Stimulated activated CD8-positive, alpha-beta memory T cell treated with anti-CD3 and anti-CD28 coated beads, Interleukin-12 subunit alpha, Interleukin-12 subunit beta, amount 100 ng/mL, for 4 hours (primary cell): ENCODE results near the gene SLC9A6.
"Not testable (repeated sequence)": the region's sequence is repeated elsewhere in the genome, so short reads cannot be mapped to it uniquely, and the experiment has no call there.

ENCODE experiments used
- DNase-seq: peaks from one replicate; pipeline ENCODE4 v3.0.0-alpha.2; 2020; ENCODE audit warnings: low read depth

The SLC9A6 gene

GRCh38 chrX:136064661-136065043, 79.4 kb downstream of the SLC9A6 start:
- no peak for DNase-seq

DNA sequence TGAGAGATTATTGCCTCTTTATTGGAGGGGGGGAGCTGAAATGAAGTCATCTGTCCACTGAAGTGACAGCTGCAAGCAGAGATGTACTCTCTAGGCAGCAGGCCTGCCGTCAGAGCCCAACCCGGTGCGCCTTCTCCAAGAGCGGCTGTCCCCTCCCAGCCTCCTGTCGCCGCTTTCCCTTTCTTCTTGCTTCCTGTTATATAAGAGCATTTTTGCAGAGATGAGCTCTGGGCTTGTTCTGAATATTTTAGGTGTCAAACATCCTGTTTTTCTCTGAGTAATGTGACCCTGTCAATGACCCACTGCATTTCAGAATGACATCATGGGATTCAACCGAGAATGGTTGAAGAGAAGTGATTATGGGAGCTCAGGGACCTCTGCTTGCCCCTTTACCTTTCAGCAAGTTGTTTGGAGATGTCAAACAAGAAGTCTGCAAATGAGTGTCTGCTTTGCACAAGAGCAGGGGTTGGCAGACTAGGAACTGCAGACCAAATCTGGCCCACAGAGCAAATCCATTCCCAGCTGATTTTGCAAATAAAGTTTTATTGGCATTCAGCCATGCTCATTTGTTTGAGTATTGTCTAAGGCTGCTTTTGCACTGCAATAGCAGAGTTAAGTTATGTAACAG, 79.9 kb downstream of the SLC9A6 start:
- DNase-seq: no peak

DNA sequence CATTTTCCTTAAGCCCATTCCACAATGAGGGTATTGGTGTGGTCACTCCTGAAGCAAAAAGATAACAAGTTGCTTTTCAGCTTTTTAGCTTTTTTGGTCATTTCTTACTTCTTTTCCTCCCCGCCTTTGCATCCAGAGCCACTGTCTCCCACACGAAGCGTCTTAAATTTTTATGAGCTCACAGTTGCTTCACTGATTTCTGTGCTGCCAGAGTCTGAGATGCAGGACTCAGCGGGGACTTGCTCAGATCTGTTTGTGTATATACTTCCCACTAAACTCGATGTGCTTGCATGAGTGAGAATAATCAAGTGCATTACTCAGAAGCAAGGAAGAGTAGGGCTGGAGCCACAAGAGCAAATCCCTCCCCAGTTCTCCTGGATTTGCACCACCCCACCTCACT, 81.9 kb downstream of the SLC9A6 start:
- no peak for DNase-seq

DNA sequence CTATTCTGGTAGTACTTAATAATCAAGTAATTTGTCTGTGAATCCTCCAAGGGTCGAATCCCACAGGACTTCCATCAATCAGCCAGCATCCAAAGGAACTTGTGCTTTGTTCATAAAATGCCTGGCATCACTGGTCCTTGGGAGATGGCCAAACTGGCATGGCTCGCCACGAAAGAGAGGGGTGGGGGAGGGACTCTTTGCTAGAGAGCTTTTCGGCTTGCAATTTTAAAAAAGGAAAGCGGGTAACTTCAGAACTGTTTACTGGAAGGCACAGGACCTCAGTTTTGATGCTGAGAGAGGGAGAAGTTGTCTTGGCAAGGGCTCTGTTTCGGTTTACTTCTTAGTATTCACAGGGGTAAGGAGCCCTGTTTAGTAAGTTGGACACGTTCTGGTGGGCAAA, 82.7 kb downstream of the SLC9A6 start:
- DNase-seq: no peak

DNA sequence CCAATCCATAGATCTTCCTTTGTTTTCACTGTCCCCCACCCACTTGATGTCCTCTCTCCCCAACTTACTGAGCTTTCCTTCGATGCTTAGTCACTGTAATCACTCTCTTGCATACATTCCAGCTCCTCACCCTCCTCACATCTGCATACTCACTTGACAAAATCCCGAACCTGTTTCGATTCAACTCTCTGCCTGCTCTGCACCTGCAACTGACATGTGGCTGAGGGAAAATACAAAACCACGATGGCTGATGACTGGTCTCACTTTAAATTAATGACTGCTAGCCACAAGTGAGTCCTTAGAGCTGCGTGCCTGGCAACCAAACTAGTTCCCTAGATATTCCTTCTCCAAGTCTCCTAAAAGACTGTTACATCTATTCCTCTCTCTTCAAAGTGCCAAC, 91.7 kb downstream of the SLC9A6 start:
- DNase-seq: no peak

DNA sequence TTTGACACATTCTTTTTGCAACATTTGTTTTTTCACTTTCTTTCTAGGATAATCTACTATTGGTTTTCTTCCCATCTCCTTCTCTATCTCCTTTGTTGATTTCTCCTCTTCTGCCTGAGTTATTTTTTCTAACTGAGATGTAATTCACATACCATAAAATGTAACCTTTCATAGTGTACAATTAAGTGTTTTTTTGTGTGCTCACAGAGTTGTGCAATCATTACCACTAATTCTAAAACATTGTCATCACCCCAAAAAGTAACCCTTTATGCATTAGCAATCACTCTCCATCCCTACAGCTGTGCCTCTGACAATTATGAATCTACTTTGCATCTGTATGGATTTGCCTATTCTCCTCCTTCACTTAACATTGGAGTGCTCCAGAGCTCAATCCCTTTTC, 95.5 kb downstream of the SLC9A6 start:
- DNase-seq: no peak

GRCh38 chrX:136086521-136086920, 101.3 kb downstream of the SLC9A6 start:
- DNase-seq: no peak

DNA sequence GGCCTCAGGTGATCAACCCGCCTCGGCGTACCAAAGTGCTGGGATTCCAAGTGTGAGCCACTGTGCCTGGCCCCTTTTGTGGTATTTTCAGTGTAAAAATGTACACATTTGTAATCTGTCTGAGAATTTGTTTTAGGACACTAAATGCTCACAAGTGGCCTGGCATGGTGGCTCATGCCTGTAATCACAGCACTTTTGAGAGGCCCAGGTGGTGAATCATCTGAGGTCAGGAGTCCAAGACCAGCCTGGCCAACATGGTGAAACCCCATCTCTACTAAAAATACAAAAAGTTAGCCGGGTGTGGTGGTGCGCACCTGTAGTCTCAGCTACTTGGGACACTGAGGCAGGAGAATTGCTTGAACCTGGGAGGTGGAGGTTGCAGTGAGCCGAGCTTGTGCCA, 106.7 kb downstream of the SLC9A6 start:
- DNase-seq: not testable (repeated sequence)

DNA sequence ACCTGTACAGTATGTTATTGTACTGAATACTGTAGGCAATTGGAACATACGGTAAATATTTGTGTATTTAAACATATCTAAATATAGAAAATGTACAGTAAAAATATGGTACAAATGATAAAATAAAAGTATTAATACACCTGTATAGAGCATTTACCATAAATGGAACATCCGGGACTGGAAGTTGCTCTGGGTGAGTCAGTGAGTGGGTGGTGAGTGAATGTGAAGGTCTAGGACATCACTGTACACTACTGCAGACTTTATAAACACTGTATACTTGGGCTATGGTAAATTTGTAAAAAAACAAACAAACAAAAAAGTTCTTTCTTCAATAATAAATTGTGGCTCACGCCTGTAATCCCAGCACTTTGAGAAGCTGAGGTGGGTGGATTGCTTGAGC, 109.7 kb downstream of the SLC9A6 start:
- DNase-seq: no peak
